NCI-H345 treated with DMSO at 0.1 percent for 48 hours (cell line): ENCODE measurements around the gene TMPRSS9.
"Not testable (repeated sequence)": the region's sequence is repeated elsewhere in the genome, so short reads cannot be mapped to it uniquely, and the experiment has no call there.

Experiments
- DNase-seq: peaks from one replicate; lab custom pipeline; 2025; ENCODE audit not compliant: unreplicated experiment; lab: John Stamatoyannopoulos, UW

TMPRSS9 gene

DNA sequence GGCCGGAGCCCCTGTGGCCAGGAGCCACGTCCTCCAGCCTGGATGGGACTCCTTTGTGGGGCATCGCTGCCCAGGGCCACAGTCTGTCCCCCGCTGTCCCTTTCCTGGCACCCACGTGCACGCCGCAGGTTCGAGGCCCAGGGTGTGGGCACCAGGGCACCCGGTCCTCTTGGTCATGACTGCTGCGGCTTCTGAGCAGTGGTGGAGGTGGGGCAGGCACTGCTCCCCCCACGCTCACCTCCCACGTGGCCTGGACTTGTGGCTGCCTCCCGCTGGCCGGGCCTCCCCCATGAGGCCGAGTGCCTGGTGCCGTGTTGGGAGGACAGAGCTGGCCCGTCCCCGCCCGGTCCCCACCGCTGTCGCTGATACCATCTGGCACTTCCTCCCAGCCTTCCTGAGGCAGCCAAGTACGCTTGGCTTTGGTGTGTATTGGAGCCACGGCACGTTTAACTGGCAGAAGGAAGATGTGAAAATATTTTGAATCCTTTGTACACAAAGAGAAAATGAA, 18.8 kb upstream of the TMPRSS9 start:
- DNase-seq = no peak

DNA sequence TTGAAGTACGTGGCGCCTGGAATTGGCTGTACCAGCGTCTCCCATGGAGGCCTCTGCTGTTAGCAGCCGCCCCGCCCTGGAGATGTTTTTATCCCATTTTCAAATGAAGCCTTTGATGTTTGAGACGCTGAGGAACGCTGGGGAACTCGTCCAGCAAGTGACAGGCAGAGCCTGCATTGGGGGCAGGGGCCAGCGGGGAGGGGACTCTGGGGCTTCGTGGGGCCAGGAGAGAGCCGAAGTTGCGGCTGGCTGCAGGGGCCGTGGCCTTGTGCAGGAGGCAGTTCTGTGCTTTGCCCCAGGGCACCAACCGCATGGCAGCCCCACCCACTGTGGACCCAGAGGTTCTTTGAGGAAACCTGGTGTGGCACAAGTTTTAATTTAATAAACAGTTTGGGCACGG, 18.1 kb upstream of the TMPRSS9 start:
- no peak for DNase-seq

DNA sequence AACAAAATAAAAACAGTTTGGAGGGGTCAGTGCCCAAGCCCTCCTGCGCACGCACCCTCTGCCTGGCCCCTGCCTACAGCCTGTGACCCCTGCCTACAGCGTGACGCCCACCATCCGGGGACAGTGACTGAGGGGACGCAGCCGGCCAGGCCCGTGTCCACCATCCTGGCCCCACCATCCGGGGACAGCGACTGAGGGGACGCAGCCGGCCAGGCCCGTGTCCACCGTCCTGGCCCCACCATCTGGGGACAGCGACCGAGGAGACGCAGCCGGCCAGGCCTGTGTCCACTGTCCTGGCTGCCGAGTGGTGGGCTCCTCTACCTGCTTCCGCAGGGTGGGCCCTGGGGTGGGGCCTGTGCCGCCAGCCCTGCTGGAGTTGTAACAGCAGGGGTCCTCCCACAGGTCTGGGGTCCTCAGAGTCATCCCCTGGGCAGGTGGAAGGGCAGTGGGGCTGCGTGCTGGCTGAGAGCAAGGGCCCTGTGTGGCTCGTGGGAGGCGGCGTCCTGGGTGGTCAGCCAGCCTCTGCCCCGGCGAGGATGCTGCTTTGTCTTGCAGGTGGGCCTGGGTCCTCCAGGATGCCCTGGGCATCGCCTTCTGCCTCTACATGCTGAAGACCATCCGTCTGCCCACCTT, 17.3 kb upstream of the TMPRSS9 start:
- no peak for DNase-seq

DNA sequence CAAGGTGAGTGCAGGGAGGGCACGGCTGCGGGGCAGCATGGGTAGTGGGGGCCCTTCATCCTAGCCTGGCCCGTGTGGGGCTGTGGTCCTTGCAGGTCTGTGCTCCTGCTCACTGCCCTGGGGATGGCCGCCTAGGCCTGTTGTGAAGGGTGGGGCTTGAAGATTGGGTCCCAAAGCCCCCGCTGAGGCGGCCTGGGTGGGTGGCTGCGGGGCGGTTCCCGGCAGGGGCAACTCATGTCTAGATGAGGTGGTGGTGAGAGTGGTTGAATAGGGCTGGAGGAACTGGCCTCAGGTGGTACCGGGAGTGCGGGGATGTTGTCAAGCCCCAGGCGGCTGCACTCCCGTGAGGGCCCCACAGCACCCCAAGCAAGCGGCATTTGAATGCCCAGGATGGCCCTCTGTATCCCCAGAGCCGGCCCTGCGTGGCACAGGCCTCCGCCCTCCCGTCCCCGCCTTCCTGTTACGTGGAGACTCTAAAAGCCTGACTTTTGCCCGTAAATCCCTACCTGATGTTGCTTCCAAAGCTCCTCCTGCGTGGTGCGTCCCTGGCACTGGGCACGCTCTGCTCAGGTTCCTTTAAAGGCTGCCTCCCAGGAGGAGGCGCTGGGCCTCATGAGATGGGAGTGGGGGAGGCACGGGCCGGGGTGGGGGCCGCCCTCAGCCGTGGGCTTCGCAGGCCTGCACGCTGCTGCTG, 16.6 kb upstream of the TMPRSS9 start:
- no peak for DNase-seq

DNA sequence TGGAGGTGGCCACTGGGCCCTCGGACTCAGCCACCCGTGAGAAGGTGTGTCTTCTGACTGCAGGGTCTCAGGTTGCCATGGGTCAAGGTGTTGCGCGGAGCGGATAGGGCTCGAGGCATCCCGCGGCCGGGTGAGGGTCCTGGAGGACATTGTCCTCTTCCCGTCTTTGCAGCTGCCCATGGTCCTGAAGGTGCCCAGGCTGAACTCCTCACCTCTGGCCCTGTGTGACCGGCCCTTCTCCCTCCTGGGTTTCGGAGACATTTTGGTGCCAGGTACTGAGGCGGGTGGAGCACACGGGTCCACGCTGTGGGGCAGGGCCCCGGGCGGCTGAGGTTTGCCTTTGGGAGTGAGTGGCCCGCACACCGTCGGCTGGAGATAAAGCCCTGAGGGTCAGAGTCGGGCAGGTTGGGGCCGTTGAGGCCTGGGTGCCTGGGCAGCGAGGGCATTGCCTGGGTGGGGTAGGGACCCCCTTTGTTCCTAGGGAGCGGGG, 15.6 kb upstream of the TMPRSS9 start:
- no peak for DNase-seq

DNA sequence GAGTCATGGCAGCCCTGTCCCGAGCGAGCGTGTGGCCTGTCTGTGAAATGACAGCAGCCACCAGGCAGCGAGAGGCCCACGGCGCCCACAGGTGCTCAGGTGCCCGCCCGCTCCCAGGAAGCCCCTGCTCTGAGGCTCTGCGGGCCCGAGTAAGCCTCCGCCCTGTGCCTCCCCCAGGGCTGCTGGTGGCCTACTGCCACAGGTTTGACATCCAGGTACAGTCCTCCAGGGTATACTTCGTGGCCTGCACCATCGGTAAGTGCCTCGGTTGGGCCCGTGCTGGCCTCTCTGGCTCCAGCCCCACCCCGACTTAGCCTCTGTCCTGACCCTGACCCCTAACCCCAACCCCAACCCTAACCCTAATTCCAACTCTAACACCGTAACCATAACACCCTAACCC, 15.0 kb upstream of the TMPRSS9 start:
- no peak for DNase-seq

DNA sequence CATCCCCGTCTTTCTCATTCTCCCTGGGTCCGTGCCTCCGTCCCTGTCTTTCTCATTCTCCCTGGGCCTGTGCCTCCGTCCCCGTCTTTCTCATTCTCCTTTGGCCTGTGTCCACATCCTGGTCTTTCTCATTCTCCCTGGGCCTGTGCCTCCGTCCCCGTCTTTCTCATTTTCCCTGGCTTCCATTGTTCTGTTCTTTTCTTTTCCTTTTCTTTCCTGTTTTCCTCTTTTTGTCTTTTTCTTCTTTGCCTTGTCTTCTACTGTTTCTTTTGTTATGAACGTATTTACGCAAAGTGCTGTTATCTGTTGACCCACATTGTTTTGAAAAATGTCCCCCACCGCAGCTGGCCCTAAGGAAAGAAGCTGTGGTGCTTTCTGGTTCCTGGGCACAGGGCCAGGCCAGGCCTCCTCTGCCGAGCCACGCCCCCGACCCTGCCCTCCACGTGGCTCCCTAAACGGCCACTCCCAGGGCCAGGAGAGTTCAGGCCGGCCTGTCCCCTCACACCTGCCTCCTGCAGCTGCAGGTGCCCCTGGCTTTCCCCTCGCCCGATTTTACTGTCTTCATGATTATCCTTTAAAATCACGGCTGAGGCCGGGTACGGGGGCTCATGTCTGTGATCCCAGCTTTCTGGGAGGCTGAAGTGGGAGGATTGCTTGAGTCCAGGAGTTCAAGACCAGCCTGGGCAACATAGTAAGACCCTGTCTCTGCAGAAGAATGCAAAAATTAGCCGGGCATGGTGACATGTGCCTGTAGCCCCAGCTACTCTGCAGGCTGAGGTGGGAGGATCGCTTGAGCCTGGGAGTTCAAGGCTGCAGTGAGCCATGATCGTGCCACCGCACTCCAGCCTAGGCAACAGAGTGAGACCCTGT, 14.0 kb upstream of the TMPRSS9 start:
- no peak for DNase-seq

DNA sequence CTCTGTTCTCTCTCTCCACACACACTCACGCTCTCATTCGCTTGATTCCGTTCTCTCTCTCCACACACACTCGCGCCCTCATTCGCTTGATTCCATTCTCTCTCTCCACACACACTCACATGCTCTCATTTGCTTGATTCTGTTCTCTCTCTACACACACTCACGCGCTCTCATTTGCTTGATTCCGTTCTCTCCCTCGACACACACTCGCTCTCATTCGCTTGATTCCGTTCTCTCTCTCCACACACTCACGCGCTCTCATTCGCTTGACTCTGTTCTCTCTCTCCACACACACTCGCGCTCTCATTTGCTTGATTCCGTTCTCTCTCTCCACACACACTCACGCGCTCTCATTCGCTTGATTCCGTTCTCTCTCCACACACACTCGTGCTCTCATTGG, 10.2 kb upstream of the TMPRSS9 start:
- DNase-seq = not testable (repeated sequence)

DNA sequence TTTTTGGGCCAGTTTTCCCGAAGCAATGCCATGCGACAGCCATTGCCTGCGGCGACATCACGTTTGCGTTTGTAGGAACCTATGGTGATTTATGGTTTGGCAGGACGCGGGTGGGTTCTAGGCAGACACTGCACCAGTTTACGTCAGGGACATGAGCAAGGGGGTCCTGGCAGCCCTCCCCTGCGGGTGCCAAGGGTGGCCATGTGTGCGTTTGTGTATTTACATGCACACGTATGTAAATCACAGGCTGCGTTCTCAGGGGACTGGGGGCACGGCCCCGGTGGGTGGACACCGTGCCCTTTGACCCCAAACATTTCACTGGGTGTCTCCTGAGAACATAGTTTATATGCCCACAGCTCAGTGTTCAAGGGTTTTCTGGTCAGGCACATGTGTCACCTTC, 9.4 kb upstream of the TMPRSS9 start:
- DNase-seq = no peak

DNA sequence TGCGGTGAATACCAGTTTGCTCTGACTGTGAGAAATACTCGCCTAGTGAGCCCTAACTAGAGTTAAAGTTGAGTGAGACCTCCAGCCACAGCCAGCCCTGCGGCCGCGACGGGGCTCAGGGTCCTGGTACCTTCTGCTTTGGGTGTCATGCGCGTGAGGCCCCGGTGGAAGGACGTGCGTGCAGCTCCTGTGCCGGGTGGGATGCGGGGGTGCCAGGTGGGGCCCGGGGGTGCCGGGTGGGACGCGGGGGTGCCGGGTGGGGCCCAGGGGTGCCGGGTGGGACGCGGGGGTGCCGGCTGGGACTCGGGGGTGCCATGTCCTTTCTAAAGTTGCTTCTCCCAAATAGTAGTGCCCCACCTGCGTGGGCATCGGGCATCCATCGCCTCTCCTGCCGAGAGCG, 8.5 kb upstream of the TMPRSS9 start:
- DNase-seq = no peak

DNA sequence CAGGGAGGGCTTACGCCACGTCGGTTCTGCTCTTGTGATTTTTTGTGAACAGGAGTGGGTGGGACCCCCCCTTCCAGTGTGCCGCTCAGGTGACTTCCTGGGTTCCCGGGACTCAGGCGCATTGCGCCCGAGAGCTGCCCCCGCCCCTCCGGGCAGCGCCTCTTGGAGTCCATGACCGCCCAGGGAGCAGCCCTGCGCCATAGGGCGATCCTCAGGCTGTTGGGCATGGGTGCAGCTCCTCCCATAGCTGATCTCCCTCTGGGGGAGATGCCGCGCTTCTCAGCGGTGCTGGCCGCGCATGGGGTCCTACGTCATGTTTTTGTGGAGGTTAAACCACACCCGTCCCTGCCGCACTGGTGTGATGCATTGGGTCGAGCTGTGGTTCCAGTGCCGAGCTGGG, 7.9 kb upstream of the TMPRSS9 start:
- DNase-seq = no peak

DNA sequence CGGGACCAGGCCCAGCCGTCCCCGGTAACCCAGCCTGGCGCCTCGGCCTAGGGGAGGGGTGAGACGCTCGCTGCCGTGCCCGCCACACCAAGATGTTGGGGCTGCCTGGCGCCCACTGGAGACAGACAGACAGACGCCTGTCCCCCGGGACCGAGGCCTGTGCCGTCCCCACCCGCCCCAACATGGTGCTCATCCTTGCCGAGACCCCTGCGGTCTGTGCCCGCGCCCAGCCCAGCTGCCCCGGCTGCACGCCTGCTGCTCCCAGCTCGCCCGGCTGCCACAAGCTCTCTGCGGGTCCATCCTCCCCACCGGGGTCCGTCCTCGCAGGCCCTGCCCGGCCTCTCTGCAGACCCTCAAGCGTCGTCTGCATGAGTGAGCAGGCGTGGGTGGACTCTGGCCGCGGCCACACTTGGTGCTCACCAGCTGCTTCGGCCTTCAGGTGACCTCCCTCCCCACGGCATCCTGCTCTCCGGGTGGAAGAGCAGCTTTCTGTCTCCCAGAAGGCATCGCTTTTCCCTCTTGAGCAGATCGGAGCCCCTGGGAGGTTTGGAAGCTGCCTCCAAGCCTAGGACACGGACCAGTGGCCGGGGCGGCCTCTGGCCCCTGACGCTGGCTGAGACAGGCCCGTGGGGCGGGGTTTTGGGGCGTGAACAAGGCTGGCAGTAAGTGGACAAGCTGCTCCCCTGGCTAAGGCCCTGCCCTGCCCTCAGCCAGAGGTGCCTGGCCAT, 6.7 kb upstream of the TMPRSS9 start:
- DNase-seq = no peak

DNA sequence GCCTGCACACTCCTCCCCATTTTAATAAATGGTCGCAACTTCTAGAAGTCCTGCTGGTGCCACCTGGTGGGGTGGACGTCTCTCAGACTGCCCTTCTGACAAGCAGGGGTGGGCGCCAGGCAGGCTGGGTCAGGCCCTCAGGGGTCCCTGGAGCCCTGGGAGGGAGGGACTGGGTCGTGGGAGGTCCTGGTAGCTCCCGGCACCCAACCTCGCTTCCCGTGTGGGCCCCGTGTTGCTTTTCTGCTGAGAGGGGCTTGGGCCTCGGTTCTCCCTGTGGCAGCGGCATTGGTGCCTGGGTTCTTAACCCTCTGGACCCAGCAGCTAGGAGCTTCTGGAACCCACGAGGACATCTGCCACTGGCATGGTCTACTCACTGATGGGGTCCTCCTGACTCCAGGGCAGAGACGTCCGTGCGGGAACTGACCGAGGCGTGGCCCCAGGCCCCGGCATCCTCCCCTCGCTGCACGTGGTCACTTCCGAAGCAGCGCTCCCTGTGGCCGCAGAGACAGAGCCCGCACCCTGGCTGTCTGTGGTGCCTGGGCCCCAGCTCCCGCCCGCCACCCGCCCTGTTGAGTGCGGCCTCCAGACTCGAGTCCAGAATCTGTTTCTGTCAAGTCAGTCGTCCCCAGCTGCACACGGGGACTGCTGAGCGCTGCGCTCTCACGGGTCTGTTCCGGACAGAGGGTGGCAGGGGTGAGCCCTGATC, 6.0 kb upstream of the TMPRSS9 start:
- DNase-seq = no peak

DNA sequence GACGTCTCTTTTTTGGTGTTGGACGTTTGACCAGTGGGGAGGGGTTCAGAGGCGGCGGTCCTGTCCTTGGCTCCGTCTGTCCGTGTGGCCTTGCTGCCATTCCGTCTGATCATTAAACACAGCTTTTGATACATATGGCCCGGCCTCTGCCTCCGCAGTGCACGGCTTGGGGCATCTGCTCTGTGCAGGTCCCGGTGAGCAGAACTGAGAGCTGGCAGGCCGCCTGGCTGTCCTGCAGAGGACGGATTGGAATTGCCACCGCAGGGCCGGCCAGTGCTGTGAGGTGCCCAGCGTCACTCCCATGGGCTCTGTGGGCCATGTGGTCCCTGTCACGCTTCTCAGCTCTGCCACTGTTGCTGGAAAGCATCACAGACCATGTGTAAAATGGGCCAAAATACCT, 5.4 kb upstream of the TMPRSS9 start:
- no peak for DNase-seq

DNA sequence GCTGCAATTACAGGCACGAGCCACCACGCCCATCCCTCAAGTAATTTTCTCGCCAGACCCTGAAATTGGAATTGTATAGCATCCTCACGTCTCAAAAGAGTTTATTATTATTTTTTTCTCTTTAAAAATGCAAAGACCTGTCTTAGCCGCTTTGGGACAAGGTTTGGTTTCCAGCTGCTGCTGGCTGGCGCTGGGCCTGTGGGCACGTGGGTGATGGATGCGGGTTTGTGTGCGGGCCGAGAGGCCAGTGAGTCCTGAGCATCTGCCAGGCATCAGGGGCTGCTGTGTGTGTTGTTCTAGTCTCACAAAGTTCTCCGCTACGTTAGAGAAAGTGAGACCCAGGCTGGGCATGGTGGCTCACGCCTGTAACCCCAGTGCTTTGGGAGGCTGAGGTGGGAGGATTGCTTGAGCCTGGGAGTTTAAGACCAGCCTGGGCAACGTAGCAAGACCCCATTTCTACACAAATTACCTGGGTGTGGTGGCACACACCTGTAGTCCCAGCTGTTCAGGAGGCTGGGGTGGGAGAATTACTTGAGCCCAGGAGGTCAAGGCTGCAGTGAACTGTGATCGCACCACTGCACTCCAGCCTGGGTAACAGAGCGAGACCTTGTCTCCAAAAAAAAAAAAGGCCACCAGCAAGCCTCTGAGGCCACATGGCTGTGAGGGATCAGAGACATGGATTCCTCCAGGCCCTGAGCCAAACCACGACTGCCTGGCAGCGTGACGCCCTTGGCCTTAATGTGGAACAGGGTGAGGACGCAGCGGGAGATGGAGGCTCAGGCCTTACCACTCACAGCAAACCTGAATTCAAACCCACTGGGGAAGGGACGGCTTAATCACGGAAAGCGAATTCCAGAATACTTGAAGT, 4.7 kb upstream of the TMPRSS9 start:
- DNase-seq = no peak

DNA sequence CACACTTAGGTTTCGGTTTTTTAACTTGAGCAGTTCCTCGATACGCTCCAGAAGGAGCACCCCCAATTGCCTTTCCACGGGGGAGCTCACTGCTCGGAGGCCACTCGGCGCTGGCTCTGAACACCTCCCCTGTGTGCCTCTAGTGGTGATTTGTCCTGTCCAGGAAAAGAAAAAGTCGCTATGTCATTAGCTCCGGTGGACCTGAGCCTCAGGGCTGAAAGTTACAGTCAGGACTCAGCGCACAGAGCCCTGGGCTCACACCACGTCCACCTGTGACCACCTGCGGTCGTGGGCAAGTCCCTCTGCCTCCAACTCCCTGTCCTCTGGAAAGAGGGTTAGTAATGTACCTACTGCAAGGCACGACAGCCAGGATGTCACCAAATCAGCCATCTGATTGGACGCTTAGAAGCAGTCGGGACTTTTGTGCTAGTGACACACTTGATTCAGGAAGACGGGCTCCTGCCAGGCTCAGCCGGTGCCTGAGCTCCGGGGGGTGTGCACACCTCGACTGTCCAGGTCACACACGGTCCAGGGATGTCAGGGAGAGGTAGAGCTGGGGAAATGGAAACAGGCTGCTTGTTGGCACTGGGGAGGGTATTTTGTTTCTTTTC, 3.9 kb upstream of the TMPRSS9 start:
- no peak for DNase-seq

DNA sequence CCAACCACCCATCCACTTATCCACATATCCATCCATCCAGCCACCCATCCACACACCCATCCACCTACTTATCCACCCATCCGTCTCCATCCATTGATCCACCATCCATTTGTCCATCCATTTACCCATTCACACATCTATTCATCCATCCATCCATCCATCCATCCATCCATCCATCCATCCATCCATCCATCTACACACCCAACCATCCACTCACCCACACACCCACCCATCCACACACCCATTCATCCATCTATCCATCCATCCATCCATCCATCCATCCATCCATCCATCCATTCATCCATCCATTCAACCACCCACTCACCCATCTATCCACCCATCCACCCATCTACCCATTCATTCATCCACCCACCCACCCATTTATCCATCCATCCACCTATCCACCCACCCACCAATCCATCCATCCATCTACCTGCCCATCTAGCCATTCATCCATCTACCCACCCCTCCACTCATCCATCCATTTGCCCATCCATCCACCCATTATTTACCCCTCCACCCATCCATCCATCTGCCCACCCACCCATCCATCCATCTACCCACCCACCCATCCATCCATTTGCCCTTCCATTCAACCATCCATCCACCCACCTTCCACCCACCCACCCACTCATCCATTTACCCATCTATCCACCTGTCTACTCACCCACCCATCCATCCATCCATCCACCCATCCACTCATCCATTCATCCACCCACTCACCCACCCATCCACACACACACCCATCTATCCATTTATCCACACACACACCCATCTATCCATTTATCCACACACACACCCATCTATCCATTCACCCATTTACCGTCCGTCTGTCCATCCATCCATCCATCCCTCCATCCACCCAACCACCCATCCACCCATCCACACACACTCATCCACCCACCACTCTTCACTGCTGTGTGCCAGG, 2.5 kb upstream of the TMPRSS9 start:
- no peak for DNase-seq

DNA sequence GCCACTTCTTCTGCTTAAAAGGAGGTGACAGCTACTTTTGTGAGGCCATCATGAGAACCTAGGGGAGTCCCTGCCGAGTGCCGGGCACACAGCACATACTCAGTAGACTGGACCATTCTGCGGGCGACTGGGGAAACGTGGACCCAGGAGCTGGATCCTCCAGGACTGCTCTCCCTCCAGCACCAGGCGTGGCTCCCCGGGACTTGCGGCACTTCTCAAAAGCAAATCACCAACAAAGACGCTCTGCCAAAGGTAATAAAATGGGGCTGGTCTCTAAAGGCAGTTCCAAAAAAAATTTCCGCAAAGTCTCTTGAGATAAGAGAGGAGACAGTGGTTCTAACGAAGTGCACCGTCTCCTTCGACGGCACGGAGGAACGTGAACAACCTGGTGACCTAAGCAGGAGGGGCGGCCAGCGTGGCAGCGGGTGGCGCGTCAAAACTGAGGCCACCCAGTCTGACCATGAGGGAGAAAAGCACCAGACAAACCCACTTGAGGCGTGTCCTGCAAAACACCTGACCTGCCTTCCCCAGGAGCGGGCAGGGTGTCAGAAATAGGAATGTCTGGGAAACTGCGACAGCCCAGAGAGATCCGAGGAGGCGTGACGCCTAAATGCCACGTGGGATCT, 1.4 kb upstream of the TMPRSS9 start:
- no peak for DNase-seq
